GM12878 (cell line): Measurements from ENCODE around the gene ZNF467. TPM values are rescaled to one million over a fixed set of nuclear protein-coding genes. Genes with fewer than 3 reads are reported as not detected.

ENCODE experiments used
- ATAC-seq: fragments of 200-7000 bp; cut with Tn5 transposase; 3 replicates; pipeline ENCODE4 v1.9.1; 2020; ENCODE audit warnings: mild to moderate bottlenecking, moderate library complexity
- BruUV-seq: library from RNA; stranded (reverse); fragments of 400-500 nt; replicated peaks from 2 replicates; lab custom pipeline; 2021; lab: Mats Ljungman, UMichigan
- CTCF ChIA-PET: fragments of 300-600 bp; sonication (Branson Sonifier 250); formaldehyde crosslinking; extraction: SDS; loops from one replicate; lab custom pipeline; 2021; ENCODE audit warnings: inconsistent platforms; lab: Yijun Ruan, JAX
- POLR2A ChIA-PET: fragments of 350-600 bp; formaldehyde crosslinking; extraction: SDS; loops from one replicate; lab custom pipeline; 2021; ENCODE audit warnings: inconsistent platforms; lab: Charles Lee
- RAD21 ChIA-PET: fragments of 300-600 bp; sonication (Branson Sonifier 250); formaldehyde crosslinking; loops from one replicate; lab custom pipeline; 2023; ENCODE audit warnings: antibody characterized with exemption; ENCODE audit not compliant: unreplicated experiment; lab: Charles Lee
- SMC1A ChIA-PET: fragments of 300-600 bp; sonication (Branson Sonifier 250); formaldehyde crosslinking; loops from one replicate; lab custom pipeline; 2023; ENCODE audit not compliant: unreplicated experiment, uncharacterized antibody; lab: Charles Lee
- DNase-seq: peaks from one replicate; pipeline ENCODE4 v3.0.0-alpha.2; 2011; ENCODE audit warnings: low read depth, low spot score
- FAIRE-seq: peaks from 3 replicates; lab custom pipeline; 2011; peaks lifted over from hg19 to GRCh38; lab: Jason Lieb, UNC
- H2AFZ ChIP-seq: 2 replicates; pipeline ENCODE4 v1.6.0; 2011; ENCODE audit warnings: low read depth, low read length, control low read depth; ENCODE audit not compliant: control insufficient read depth
- H3K27ac ChIP-seq: 2 replicates; pipeline ENCODE4 v1.5.1; 2011; ENCODE audit warnings: control low read depth; ENCODE audit not compliant: control insufficient read depth, insufficient read depth
- H3K27me3 ChIP-seq, 2 experiments: replicated peaks in 1 of 2; 2 replicates each; pipeline versions ENCODE4 v1.6.0 to v1.6.1; 2011; ENCODE audit warnings: low read length in 1 of 2; ENCODE audit not compliant: control insufficient read depth in 2 of 2, insufficient read depth in 2 of 2
- H3K36me3 ChIP-seq, 2 experiments: 2 replicates each; pipeline ENCODE4 v1.5.1; 2011; ENCODE audit warnings: low read length in 1 of 2; ENCODE audit not compliant: control insufficient read depth in 2 of 2, insufficient read depth in 2 of 2
- H3K4me1 ChIP-seq: 2 replicates; pipeline ENCODE4 v1.6.1; 2011; ENCODE audit warnings: mild to moderate bottlenecking, low read length, moderate library complexity, mixed read lengths; ENCODE audit not compliant: control insufficient read depth, insufficient read depth
- H3K4me2 ChIP-seq: 2 replicates; pipeline ENCODE4 v1.6.0; 2011; ENCODE audit warnings: control low read depth; ENCODE audit not compliant: control insufficient read depth, insufficient read depth
- H3K4me3 ChIP-seq: fragments of 200-600 bp; sonication (generic); 2 replicates; pipeline ENCODE4 v1.5.1; 2016
- H3K79me2 ChIP-seq: 2 replicates; pipeline ENCODE4 v1.6.0; 2011; ENCODE audit warnings: low read length; ENCODE audit not compliant: control insufficient read depth, insufficient read depth
- H3K9ac ChIP-seq: 2 replicates; pipeline ENCODE4 v1.8.0; 2011; ENCODE audit warnings: low read length, control low read depth, mixed read lengths; ENCODE audit not compliant: control insufficient read depth, insufficient read depth
- H3K9me3 ChIP-seq: replicated peaks from 3 replicates; pipeline ENCODE4 v1.5.1; 2011; ENCODE audit warnings: mild to moderate bottlenecking, low read length; ENCODE audit not compliant: control insufficient read depth, insufficient read depth
- H4K20me1 ChIP-seq: 2 replicates; pipeline ENCODE4 v1.6.0; 2011; ENCODE audit not compliant: control insufficient read depth, insufficient read depth
- EED ChIP-seq: sonication (generic); IDR thresholded peaks from 2 replicates; pipeline ENCODE4 v1.6.1; 2016; ENCODE audit warnings: antibody characterized with exemption, low read depth
- EGR1 ChIP-seq, 2 experiments: IDR thresholded peaks; 1 replicate in 1 of 2; 2 replicates in 1 of 2; pipeline ENCODE4 v1.6.1; 2011 to 2012; ENCODE audit warnings: low read depth in 2 of 2, low read length in 2 of 2, borderline replicate concordance in 1 of 2, mild to moderate bottlenecking in 1 of 2, moderate library complexity in 1 of 2
- FOXK2 ChIP-seq: fragments of 450-650 bp; IDR thresholded peaks from 2 replicates; pipeline ENCODE4 v1.6.1; 2017; ENCODE audit warnings: mild to moderate bottlenecking, moderate library complexity
- HDAC2 ChIP-seq: fragments of 200-600 bp; sonication (generic); IDR thresholded peaks from 2 replicates; pipeline ENCODE4 v1.6.1; 2017
- MEF2B ChIP-seq: fragments of 450-650 bp; IDR thresholded peaks from 2 replicates; pipeline ENCODE4 v1.6.1; 2018; ENCODE audit warnings: mild to moderate bottlenecking, moderate library complexity; ENCODE audit not compliant: partially characterized antibody, poor library complexity, severe bottlenecking
- NR2C1 ChIP-seq: fragments of 450-650 bp; IDR thresholded peaks from 2 replicates; pipeline ENCODE4 v1.6.1; 2017; ENCODE audit warnings: antibody characterized with exemption, mild to moderate bottlenecking, moderate library complexity
- RFX5 ChIP-seq: IDR thresholded peaks from 2 replicates; pipeline ENCODE4 v1.6.1; 2011; ENCODE audit warnings: low read depth, low read length, improper control_type of control experiment
- SIX5 ChIP-seq: IDR thresholded peaks from 2 replicates; pipeline ENCODE4 v1.6.1; 2011; ENCODE audit warnings: mild to moderate bottlenecking, low read depth, low read length, moderate library complexity; ENCODE audit not compliant: severe bottlenecking
- SMC3 ChIP-seq: IDR thresholded peaks from 2 replicates; pipeline ENCODE4 v1.6.1; 2011; ENCODE audit warnings: low read length, improper control_type of control experiment, borderline replicate concordance
- STAT3 ChIP-seq: IDR thresholded peaks from 2 replicates; pipeline ENCODE4 v1.6.1; 2011; ENCODE audit warnings: low read depth, low read length, improper control_type of control experiment
- TARDBP ChIP-seq: IDR thresholded peaks from 2 replicates; pipeline ENCODE4 v1.6.1; 2016; ENCODE audit warnings: borderline replicate concordance
- YBX1 ChIP-seq: fragments of 450-650 bp; IDR thresholded peaks from 2 replicates; pipeline ENCODE4 v1.6.1; 2016; ENCODE audit warnings: antibody characterized with exemption
- WGBS: methylation state at CpG from one replicate; pipeline ENCODE4 v1.1.6; 2016; ENCODE audit warnings: low lambda C conversion rate; ENCODE audit not compliant: insufficient replicate concordance, insufficient coverage; ENCODE audit errors: missing lambda C conversion rate; 5-methylcytosine and 5-hydroxymethylcytosine counted together
- in situ Hi-C: fragments of 300-500 bp; cut with MboI; formaldehyde crosslinking; loops from 9 replicates; pipeline ENCODE4 v1.14.3; 2018; ENCODE audit warnings: mixed read lengths
- intact Hi-C: fragments of 100-400 bp; cut with micrococcal nuclease; formaldehyde crosslinking; loops from one replicate; pipeline ENCODE4 v1.14.2; 2022; ENCODE audit not compliant: unreplicated experiment
- polyA plus RNA-seq, 11 experiments: library from polyadenylated mRNA; depleted of rRNA in 4 of 11; unstranded in 6 of 11; stranded (reverse) in 5 of 11; fragments of >200 nt; fragmentation: Nextera tagmentation in 4 of 11; fragmentation: Illumina TruSeq in 1 of 11; extraction: Ambion mirVana in 4 of 11; extraction: Trizol in 1 of 11; gene quantifications; 1 replicate in 1 of 11; 2 replicates in 10 of 11; pipeline versions ENCODE4 v1.2.1 to v1.2.3, GENCODE V29; 2011 to 2016; ENCODE audit warnings: inconsistent platforms in 2 of 11, missing spikeins in 2 of 11, low read depth in 1 of 11
- total RNA-seq, 4 experiments: library from RNA; depleted of rRNA in 3 of 4; stranded (reverse); fragments of >200 nt in 3 of 4; fragmentation: Illumina TruSeq in 1 of 4; extraction: Trizol in 1 of 4; gene quantifications; 2 replicates each; pipeline versions ENCODE4 v1.2.1 to v1.2.3, GENCODE V29; 2013 to 2021
- TF ChIP-seq, protein P1 (sequence below): fragments of 150-350 bp; IDR thresholded peaks from 2 replicates; pipeline ENCODE4 v1.6.1; 2014; ENCODE audit warnings: mild to moderate bottlenecking, low read depth, low read length

Gene ZNF467
- total and polyA plus RNA-seq, 10 of the 15 experiments (the other 5 are each of a cell fraction or from before 2014, with no cell fraction given), result not detected

- POLR2A ChIA-PET, result no interaction called here
Observed at GRCh38 chr7:149733924-149734790, 39.2 kb downstream of the ZNF467 start.

DNA sequence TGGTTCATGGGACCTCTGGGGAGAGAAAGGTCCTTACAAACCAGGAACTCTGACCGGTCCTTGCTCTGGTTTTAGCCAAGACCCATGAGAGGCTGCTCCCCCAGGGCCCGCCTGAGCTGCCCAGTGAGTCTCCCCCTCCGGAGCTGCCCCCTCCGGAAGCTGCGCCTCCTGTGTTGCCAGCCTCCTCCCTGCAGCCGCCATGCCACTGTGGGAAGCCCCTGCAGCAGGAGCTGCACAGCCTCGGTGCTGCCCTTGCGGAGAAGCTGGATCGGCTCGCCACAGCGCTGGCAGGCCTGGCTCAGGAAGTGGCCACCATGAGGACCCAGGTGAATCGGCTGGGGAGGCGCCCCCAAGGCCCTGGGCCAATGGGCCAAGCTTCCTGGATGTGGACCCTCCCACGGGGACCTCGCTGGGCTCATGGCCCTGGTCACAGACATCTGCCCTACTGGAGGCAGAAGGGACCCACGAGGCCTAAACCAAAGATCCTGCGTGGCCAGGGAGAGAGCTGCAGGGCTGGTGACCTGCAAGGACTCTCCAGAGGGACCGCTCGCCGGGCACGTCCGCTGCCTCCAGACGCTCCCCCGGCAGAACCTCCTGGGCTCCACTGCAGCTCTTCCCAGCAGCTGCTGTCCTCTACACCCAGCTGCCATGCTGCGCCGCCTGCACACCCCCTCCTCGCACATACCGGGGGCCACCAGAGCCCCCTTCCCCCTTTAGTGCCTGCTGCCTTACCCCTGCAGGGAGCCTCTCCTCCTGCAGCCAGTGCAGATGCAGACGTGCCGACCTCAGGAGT lies 40.1 kb downstream of the ZNF467 start:
- ChIA-PET SMC1A (interaction anchor here (0.6 to 1.6 kb wide), 2 partner anchors 9 to 1050 kb away, joined by 3 to 6 read pairs; no protein-coding TSS in a partner anchor), POLR2A (no interaction called here), RAD21 (no interaction called here), CTCF (interaction anchor here (0.9 kb wide), 1 partner anchor 71 kb away, joined by 3 read pairs; no protein-coding TSS in a partner anchor)
- Histone ChIP-seq H3K27ac (no peak overlapping the region), H3K4me3 (no peak overlapping the region), H3K9ac (no peak overlapping the region), H3K79me2 (no peaks in the 10 kb centered on the region), H2AFZ (no peak overlapping the region), H4K20me1 (no peaks in the 10 kb centered on the region), H3K9me3 (no peaks in the 10 kb centered on the region), H3K36me3 (peaks cover 0 to 7% of the 10 kb centered on the region in 2 experiments; a peak in 2 of 4 replicates), H3K4me1 (no peaks in the 10 kb centered on the region; the same call in 1 of the 2 replicates), H3K4me2 (no peak overlapping the region), H3K27me3 (no peaks in the 10 kb centered on the region)
- FAIRE-seq, result no peak
- no TSS peak for BruUV-seq
- 94% methylated on average over 27 of the region's 30 CpGs for WGBS
- ATAC-seq, result no peak
- in situ Hi-C loops (no loop called here), intact Hi-C loops (no loop called here)
- no peak for DNase-seq
- no peak for TF ChIP-seq RFX5
- no peak for TF ChIP-seq FOXK2
- TF ChIP-seq SIX5, result no peak
- no peak for TF ChIP-seq EED
- TF ChIP-seq TARDBP, result no peak
- TF ChIP-seq, protein P1, sequence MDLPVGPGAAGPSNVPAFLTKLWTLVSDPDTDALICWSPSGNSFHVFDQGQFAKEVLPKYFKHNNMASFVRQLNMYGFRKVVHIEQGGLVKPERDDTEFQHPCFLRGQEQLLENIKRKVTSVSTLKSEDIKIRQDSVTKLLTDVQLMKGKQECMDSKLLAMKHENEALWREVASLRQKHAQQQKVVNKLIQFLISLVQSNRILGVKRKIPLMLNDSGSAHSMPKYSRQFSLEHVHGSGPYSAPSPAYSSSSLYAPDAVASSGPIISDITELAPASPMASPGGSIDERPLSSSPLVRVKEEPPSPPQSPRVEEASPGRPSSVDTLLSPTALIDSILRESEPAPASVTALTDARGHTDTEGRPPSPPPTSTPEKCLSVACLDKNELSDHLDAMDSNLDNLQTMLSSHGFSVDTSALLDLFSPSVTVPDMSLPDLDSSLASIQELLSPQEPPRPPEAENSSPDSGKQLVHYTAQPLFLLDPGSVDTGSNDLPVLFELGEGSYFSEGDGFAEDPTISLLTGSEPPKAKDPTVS, result no peak
- no peak for TF ChIP-seq HDAC2
- no peak for TF ChIP-seq YBX1
- TF ChIP-seq SMC3, result no peak
- TF ChIP-seq EGR1 (IDR thresholded peaks at IDR 0.05; ENCODE audit: borderline replicate concordance in 1 of 2, low read depth in 2 of 2, low read length in 2 of 2), result no peak
- TF ChIP-seq MEF2B, result no peak
- no peak for TF ChIP-seq STAT3

More at GRCh38 chr7:149733924-149734790, 39.2 kb downstream of the ZNF467 start:
- H3K27ac ChIP-seq, result no peak overlapping the region
- FAIRE-seq (no peak), DNase-seq (no peak), ATAC-seq (no peak)
- ChIA-PET SMC1A (no interaction called here), RAD21 (interaction anchor here (2.0 kb wide), 1 partner anchor 71 kb away, joined by 6 read pairs; no protein-coding TSS in a partner anchor), CTCF (no interaction called here)
- no peak overlapping the region for H3K4me3 ChIP-seq
- no peak overlapping the region for H3K4me2 ChIP-seq
- intact Hi-C loops, result no loop called here
- H3K9ac ChIP-seq, result no peak overlapping the region
- 66% methylated on average over 20 of the region's 20 CpGs for WGBS
- H3K9me3 ChIP-seq, result no peaks in the 10 kb centered on the region
- H3K27me3 ChIP-seq, result no peaks in the 10 kb centered on the region
- H3K36me3 ChIP-seq, result peaks cover 0 to 2% of the 10 kb centered on the region in 2 experiments; a peak in 2 of 4 replicates
- in situ Hi-C loops, result no loop called here
- H3K79me2 ChIP-seq, result no peaks in the 10 kb centered on the region
- H4K20me1 ChIP-seq, result no peaks in the 10 kb centered on the region
- no peaks in the 10 kb centered on the region; the same call in 1 of the 2 replicates for H3K4me1 ChIP-seq
- no peak overlapping the region for H2AFZ ChIP-seq
- no peak for TF ChIP-seq NR2C1
- TF ChIP-seq, all 136 proteins: peak for 0
- no TSS peak for BruUV-seq
